HCT116 (cell line): ENCODE data around the gene LIN7A. TPM values are rescaled to one million over a fixed set of nuclear protein-coding genes. Genes with fewer than 3 reads are reported as not detected.

Source experiments
- ATAC-seq: fragments of 200-7000 bp; cut with Tn5 transposase; 2 replicates; pipeline ENCODE4 v1.9.1; 2020; ENCODE audit warnings: mild to moderate bottlenecking, moderate library complexity
- BruUV-seq: library from RNA; stranded (reverse); fragments of 400-500 nt; replicated peaks from 2 replicates; lab custom pipeline; 2021; lab: Mats Ljungman, UMichigan
- CTCF ChIA-PET: fragments of 300-600 bp; sonication (Branson Sonifier 250); formaldehyde crosslinking; loops from one replicate; lab custom pipeline; 2021; ENCODE audit warnings: antibody characterized with exemption; lab: Charles Lee
- POLR2A ChIA-PET: fragments of 300-600, 350-600 bp; sonication (Branson Sonifier 250); formaldehyde crosslinking; loops from one replicate; lab custom pipeline; 2021; ENCODE audit warnings: antibody characterized with exemption; lab: Charles Lee
- RAD21 ChIA-PET, 2 experiments: fragments of 300-600 bp; sonication (Branson Sonifier 250); formaldehyde crosslinking; loops; one replicate each; lab custom pipeline; 2023; ENCODE audit warnings: low total read pairs in 2 of 2; ENCODE audit not compliant: uncharacterized antibody in 2 of 2, unreplicated experiment in 2 of 2, low non-redundant PET in 1 of 2; lab: Charles Lee
- DNase-seq: peaks from one replicate; pipeline ENCODE4 v3.0.0-alpha.2; 2010; ENCODE audit warnings: low read depth, low spot score
- H2AFZ ChIP-seq: fragments of 200-600 bp; shearing (Covaris generic), sonication (generic); 2 replicates; pipeline ENCODE4 v1.6.1; 2017; ENCODE audit warnings: low read depth, mixed run types, mixed read lengths, antibody characterized with exemption, low read length; ENCODE audit not compliant: poor library complexity, severe bottlenecking
- H3K27ac ChIP-seq: 2 replicates; pipeline ENCODE4 v1.5.1; 2012; ENCODE audit warnings: low read depth, low read length
- H3K27me3 ChIP-seq: fragments of 200-600 bp; sonication (generic); 2 replicates; pipeline ENCODE4 v1.6.1; 2016; ENCODE audit warnings: mixed run types, low read length, mixed read lengths; ENCODE audit not compliant: insufficient read depth
- H3K36me3 ChIP-seq, 2 experiments: fragments of 200-500 bp in 1 of 2; fragments of 200-600 bp in 1 of 2; sonication (Bioruptor generic) in 1 of 2; sonication (generic) in 1 of 2; 2 replicates each; pipeline versions ENCODE4 v1.5.1 to v1.6.1; 2014 to 2016; ENCODE audit warnings: low read length in 2 of 2, inconsistent platforms in 1 of 2, mixed read lengths in 1 of 2, mixed run types in 1 of 2; ENCODE audit not compliant: insufficient read depth in 2 of 2, control insufficient read depth in 1 of 2
- H3K4me1 ChIP-seq, 2 experiments: fragments of 200-600 bp in 1 of 2; sonication (generic) in 1 of 2; 2 replicates each; pipeline versions ENCODE4 v1.5.1 to v1.6.1; 2012 to 2017; ENCODE audit warnings: low read length in 2 of 2, inconsistent platforms in 1 of 2, mild to moderate bottlenecking in 1 of 2, mixed read lengths in 1 of 2, mixed run types in 1 of 2, moderate library complexity in 1 of 2; ENCODE audit not compliant: insufficient read depth in 2 of 2, control insufficient read depth in 1 of 2
- H3K4me2 ChIP-seq: fragments of 200-600 bp; sonication (generic); 2 replicates; pipeline ENCODE4 v1.6.1; 2017; ENCODE audit warnings: mixed run types, low read length, mixed read lengths
- H3K4me3 ChIP-seq, 2 experiments: fragments of 200-600 bp in 1 of 2; sonication (generic) in 1 of 2; replicated peaks in 1 of 2; 2 replicates each; pipeline ENCODE4 v1.5.1; 2011 to 2016; ENCODE audit warnings: low read length in 2 of 2, control low read depth in 1 of 2, low read depth in 1 of 2, mild to moderate bottlenecking in 1 of 2, mixed read lengths in 1 of 2, mixed run types in 1 of 2
- H3K79me2 ChIP-seq: fragments of 200-600 bp; sonication (generic); 2 replicates; pipeline ENCODE4 v1.6.1; 2017; ENCODE audit warnings: mild to moderate bottlenecking, mixed run types, low read length, moderate library complexity, mixed read lengths; ENCODE audit not compliant: insufficient read depth
- H3K9ac ChIP-seq: fragments of 200-600 bp; sonication (generic); 2 replicates; pipeline ENCODE4 v1.6.1; 2016; ENCODE audit warnings: low read length, mixed read lengths
- H3K9me2 ChIP-seq: fragments of 200-600 bp; sonication (generic), shearing (Covaris generic); 2 replicates; pipeline ENCODE4 v1.6.1; 2017; ENCODE audit warnings: mixed run types, mild to moderate bottlenecking, moderate library complexity; ENCODE audit not compliant: insufficient read depth
- H3K9me3 ChIP-seq, 2 experiments: fragments of 200-500 bp in 1 of 2; fragments of 200-600 bp in 1 of 2; sonication (Bioruptor generic) in 1 of 2; sonication (generic) in 1 of 2; 2 replicates each; pipeline ENCODE4 v1.6.1; 2014 to 2017; ENCODE audit warnings: low read length in 2 of 2, mixed read lengths in 2 of 2, inconsistent platforms in 1 of 2, low read depth in 1 of 2, mild to moderate bottlenecking in 1 of 2, mixed run types in 1 of 2, moderate library complexity in 1 of 2; ENCODE audit not compliant: control insufficient read depth in 1 of 2, insufficient read depth in 1 of 2
- H4K20me1 ChIP-seq: fragments of 200-600 bp; sonication (generic), shearing (Covaris generic); 2 replicates; pipeline ENCODE4 v1.6.1; 2017; ENCODE audit warnings: mixed run types, mild to moderate bottlenecking, moderate library complexity; ENCODE audit not compliant: insufficient read depth
- CEBPB ChIP-seq: IDR thresholded peaks from 2 replicates; pipeline ENCODE4 v1.6.1; 2012; ENCODE audit warnings: low read depth
- CTCF ChIP-seq, 3 experiments: fragments of 200-600 bp in 1 of 3; sonication (generic) in 1 of 3; IDR thresholded peaks in 2 of 3; conservative IDR thresholded peaks in 1 of 3; 2 replicates each; pipeline ENCODE4 v1.5.1; 2012 to 2017; ENCODE audit warnings: low read depth in 2 of 3, low read length in 2 of 3, antibody characterized with exemption in 1 of 3, borderline replicate concordance in 1 of 3, control low read depth in 1 of 3, mild to moderate bottlenecking in 1 of 3, mixed read lengths in 1 of 3, mixed run types in 1 of 3, moderate library complexity in 1 of 3; ENCODE audit not compliant: insufficient read depth in 1 of 3
- EZH2 ChIP-seq: fragments of 200-600 bp; sonication (generic); IDR thresholded peaks from 2 replicates; pipeline ENCODE4 v1.6.1; 2017; ENCODE audit warnings: antibody characterized with exemption, mixed run types
- FOSL1 ChIP-seq: IDR thresholded peaks from 2 replicates; pipeline ENCODE4 v1.6.1; 2012; ENCODE audit warnings: low read depth
- POLR2A ChIP-seq: IDR thresholded peaks from 2 replicates; pipeline ENCODE4 v1.7.0; 2011; ENCODE audit warnings: borderline replicate concordance; ENCODE audit not compliant: insufficient read depth, insufficient read length; ENCODE audit errors: extremely low read depth
- REST ChIP-seq: IDR thresholded peaks from 2 replicates; pipeline ENCODE4 v1.6.1; 2012; ENCODE audit warnings: low read depth
- intact Hi-C: fragments of 100-400 bp; cut with micrococcal nuclease; formaldehyde crosslinking; loops from 2 replicates; pipeline ENCODE4 v1.10.0; 2022
- total RNA-seq: library from RNA; stranded (reverse); gene quantifications from one replicate; pipeline ENCODE4 v1.2.1, GENCODE V29; 2021; ENCODE audit not compliant: unreplicated experiment
- TF ChIP-seq, protein P1 (sequence below): IDR thresholded peaks from 2 replicates; pipeline ENCODE4 v1.6.1; 2012

LIN7A gene
- total RNA-seq, 1 experiment from 2014 or later: 1.5 TPM

GRCh38 chr12:80943338-80943737, 5.6 kb upstream of the LIN7A start:
- H3K4me3 ChIP-seq: no peak overlapping the region
- intact Hi-C loops: loop anchor here (10.0 kb wide), 1 partner anchor 469 kb away; no protein-coding TSS in a partner anchor
- no TSS peak for BruUV-seq
- H3K79me2 ChIP-seq: no peaks in the 10 kb centered on the region
- H4K20me1 ChIP-seq: no peaks in the 10 kb centered on the region
- H3K9ac ChIP-seq: no peak overlapping the region
- H3K9me3 ChIP-seq: no peaks in the 10 kb centered on the region
- POLR2A ChIA-PET: no interaction called here
- TF ChIP-seq POLR2A (no peak), CTCF (IDR thresholded peaks at IDR 0.05 in 2 of 3, conservative IDR thresholded peaks at IDR 0.05 in 1 of 3; ENCODE audit: borderline replicate concordance in 1 of 3, insufficient read depth in 1 of 3, low read depth in 2 of 3, low read length in 2 of 3) (no peak), FOSL1 (no peak), CEBPB (no peak), REST (no peak), EZH2 (no peak)
- TF ChIP-seq, protein P1, sequence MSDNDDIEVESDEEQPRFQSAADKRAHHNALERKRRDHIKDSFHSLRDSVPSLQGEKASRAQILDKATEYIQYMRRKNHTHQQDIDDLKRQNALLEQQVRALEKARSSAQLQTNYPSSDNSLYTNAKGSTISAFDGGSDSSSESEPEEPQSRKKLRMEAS: no peak
- H3K4me1 ChIP-seq: no peaks in the 10 kb centered on the region
- CTCF ChIA-PET: no interaction called here
- no peaks in the 10 kb centered on the region; the same call in 1 of the 2 replicates for H3K27me3 ChIP-seq
- H3K4me2 ChIP-seq: no peak overlapping the region
- H3K9me2 ChIP-seq: no peaks in the 10 kb centered on the region
- DNase-seq (no peak), ATAC-seq (no peak)
- RAD21 ChIA-PET: no interaction called here
- no peak overlapping the region for H3K27ac ChIP-seq
- no peaks in the 10 kb centered on the region for H3K36me3 ChIP-seq
- H2AFZ ChIP-seq: no peak overlapping the region
